A673 (cell line): ENCODE measurements around the gene RSPRY1.

Experiments
- CTCF ChIP-seq: fragments of 300-800, 200-600 bp; sonication (generic); conservative IDR thresholded peaks from 2 replicates; pipeline ENCODE4 v1.5.1; 2017; ENCODE audit warnings: low read depth, mild to moderate bottlenecking, antibody characterized with exemption, low read length, moderate library complexity, mixed read lengths
- EZH2 ChIP-seq: fragments of 200-600 bp; sonication (generic); IDR thresholded peaks from 2 replicates; pipeline ENCODE4 v1.6.1; 2017; ENCODE audit warnings: borderline replicate concordance, low read depth, mild to moderate bottlenecking, mixed read lengths, antibody characterized with exemption, low read length; ENCODE audit not compliant: poor library complexity, severe bottlenecking

GRCh38 chr16:57156351-57156703 is 29.8 kb upstream of the RSPRY1 start:
- TF ChIP-seq CTCF = no peak
- no peak for TF ChIP-seq EZH2
